ENCODE measurements around the gene SPTBN4. TPM values are rescaled to one million over a fixed set of nuclear protein-coding genes. Genes with fewer than 3 reads are reported as not detected.

SPTBN4 gene
- total RNA-seq, 1 experiment from 2014 or later = 0.48 TPM

- Histone ChIP-seq H3K4me3 (no peak overlapping the region), H3K27ac (no peak overlapping the region)
- CTCF ChIA-PET = interaction anchor here (0.6 to 1.1 kb wide), 3 partner anchors 9 to 110 kb away, joined by 3 to 4 read pairs (median 4); no protein-coding TSS in a partner anchor
Observed at GRCh38 chr19:40524133-40524549, 57.3 kb downstream of the SPTBN4 start.

GRCh38 chr19:40524655-40525054 is 57.9 kb downstream of the SPTBN4 start:
- H2AFZ ChIP-seq = no peak overlapping the region
- no peaks in the 10 kb centered on the region for H3K36me3 ChIP-seq (ENCODE audit: low read depth)
- no peak overlapping the region for H3K27ac ChIP-seq
- H3K4me2 ChIP-seq = no peak overlapping the region
- no peaks in the 10 kb centered on the region for H3K4me1 ChIP-seq (replicated peaks; ENCODE audit: insufficient read depth)
- H3K9me2 ChIP-seq (ENCODE audit: insufficient read depth) = no peaks in the 10 kb centered on the region
- 0 out of 2 replicates have a peak, but pooled peaks cover 5% of the 10 kb centered on the region for H3F3A ChIP-seq (ENCODE audit: insufficient read depth, low read depth)
- no peaks in the 10 kb centered on the region for H3K27me3 ChIP-seq (ENCODE audit: insufficient read depth, low read depth)
- no peaks in the 10 kb centered on the region for H4K20me1 ChIP-seq (ENCODE audit: insufficient read depth)
- no peak for DNase-seq
- ChIA-PET CTCF (interaction anchor here (0.6 to 0.9 kb wide), 2 partner anchors 9 to 109 kb away, joined by 3 to 4 read pairs; no protein-coding TSS in a partner anchor), POLR2A (ENCODE audit: unreplicated experiment) (interaction anchor here (0.5 to 0.6 kb wide), 2 partner anchors 60 to 92 kb away, joined by 4 to 6 read pairs; no protein-coding TSS in a partner anchor)
- no peak for TF ChIP-seq EZH2 (IDR thresholded peaks at IDR 0.05; ENCODE audit: low read depth)
- TF ChIP-seq, protein P1, sequence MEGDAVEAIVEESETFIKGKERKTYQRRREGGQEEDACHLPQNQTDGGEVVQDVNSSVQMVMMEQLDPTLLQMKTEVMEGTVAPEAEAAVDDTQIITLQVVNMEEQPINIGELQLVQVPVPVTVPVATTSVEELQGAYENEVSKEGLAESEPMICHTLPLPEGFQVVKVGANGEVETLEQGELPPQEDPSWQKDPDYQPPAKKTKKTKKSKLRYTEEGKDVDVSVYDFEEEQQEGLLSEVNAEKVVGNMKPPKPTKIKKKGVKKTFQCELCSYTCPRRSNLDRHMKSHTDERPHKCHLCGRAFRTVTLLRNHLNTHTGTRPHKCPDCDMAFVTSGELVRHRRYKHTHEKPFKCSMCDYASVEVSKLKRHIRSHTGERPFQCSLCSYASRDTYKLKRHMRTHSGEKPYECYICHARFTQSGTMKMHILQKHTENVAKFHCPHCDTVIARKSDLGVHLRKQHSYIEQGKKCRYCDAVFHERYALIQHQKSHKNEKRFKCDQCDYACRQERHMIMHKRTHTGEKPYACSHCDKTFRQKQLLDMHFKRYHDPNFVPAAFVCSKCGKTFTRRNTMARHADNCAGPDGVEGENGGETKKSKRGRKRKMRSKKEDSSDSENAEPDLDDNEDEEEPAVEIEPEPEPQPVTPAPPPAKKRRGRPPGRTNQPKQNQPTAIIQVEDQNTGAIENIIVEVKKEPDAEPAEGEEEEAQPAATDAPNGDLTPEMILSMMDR (conservative IDR thresholded peaks at IDR 0.05) = no peak
- no TSS peak for BruUV-seq (replicated peaks)
- intact Hi-C loops (cut with micrococcal nuclease; ENCODE audit: unreplicated experiment) = loop anchor here (5.0 to 10.0 kb wide), 4 partner anchors 62 to 380 kb away; partner anchors contain the start of genes HIPK4 and SERTAD1
- no peak overlapping the region for H3K4me3 ChIP-seq
- H3K9me3 ChIP-seq (ENCODE audit: insufficient read depth, low read depth) = no peaks in the 10 kb centered on the region
- H3K79me2 ChIP-seq (ENCODE audit: low read depth) = no peaks in the 10 kb centered on the region

More at GRCh38 chr19:40524133-40524549, 57.3 kb downstream of the SPTBN4 start:
- H3F3A ChIP-seq (ENCODE audit: insufficient read depth, low read depth) = 0 out of 2 replicates have a peak, but pooled peaks cover 5% of the 10 kb centered on the region
- H3K27me3 ChIP-seq (ENCODE audit: insufficient read depth, low read depth) = peaks cover 2% of the 10 kb centered on the region; the same call in 1 of the 2 replicates
- POLR2A ChIA-PET (ENCODE audit: unreplicated experiment) = interaction anchor here (0.5 to 0.7 kb wide), 4 partner anchors 61 to 219 kb away, joined by 4 to 6 read pairs (median 6); no protein-coding TSS in a partner anchor
- TF ChIP-seq, protein P1 (conservative IDR thresholded peaks at IDR 0.05) = no peak
- no peak for TF ChIP-seq EZH2 (IDR thresholded peaks at IDR 0.05; ENCODE audit: low read depth)
- DNase-seq = no peak
- intact Hi-C loops (cut with micrococcal nuclease; ENCODE audit: unreplicated experiment) = loop anchor here (5.0 to 10.0 kb wide), 4 partner anchors 62 to 379 kb away; partner anchors contain the start of genes HIPK4 and SERTAD1
- no peaks in the 10 kb centered on the region for H3K9me3 ChIP-seq (ENCODE audit: insufficient read depth, low read depth)
- no peaks in the 10 kb centered on the region for H3K9me2 ChIP-seq (ENCODE audit: insufficient read depth)
- no peak overlapping the region for H3K4me2 ChIP-seq
- no peak overlapping the region for H2AFZ ChIP-seq
- H3K4me1 ChIP-seq (replicated peaks; ENCODE audit: insufficient read depth) = no peaks in the 10 kb centered on the region
- H3K36me3 ChIP-seq (ENCODE audit: low read depth) = no peaks in the 10 kb centered on the region
- no peaks in the 10 kb centered on the region for H4K20me1 ChIP-seq (ENCODE audit: insufficient read depth)
- H3K79me2 ChIP-seq (ENCODE audit: low read depth) = no peaks in the 10 kb centered on the region
- no TSS peak for BruUV-seq (replicated peaks)

DNA sequence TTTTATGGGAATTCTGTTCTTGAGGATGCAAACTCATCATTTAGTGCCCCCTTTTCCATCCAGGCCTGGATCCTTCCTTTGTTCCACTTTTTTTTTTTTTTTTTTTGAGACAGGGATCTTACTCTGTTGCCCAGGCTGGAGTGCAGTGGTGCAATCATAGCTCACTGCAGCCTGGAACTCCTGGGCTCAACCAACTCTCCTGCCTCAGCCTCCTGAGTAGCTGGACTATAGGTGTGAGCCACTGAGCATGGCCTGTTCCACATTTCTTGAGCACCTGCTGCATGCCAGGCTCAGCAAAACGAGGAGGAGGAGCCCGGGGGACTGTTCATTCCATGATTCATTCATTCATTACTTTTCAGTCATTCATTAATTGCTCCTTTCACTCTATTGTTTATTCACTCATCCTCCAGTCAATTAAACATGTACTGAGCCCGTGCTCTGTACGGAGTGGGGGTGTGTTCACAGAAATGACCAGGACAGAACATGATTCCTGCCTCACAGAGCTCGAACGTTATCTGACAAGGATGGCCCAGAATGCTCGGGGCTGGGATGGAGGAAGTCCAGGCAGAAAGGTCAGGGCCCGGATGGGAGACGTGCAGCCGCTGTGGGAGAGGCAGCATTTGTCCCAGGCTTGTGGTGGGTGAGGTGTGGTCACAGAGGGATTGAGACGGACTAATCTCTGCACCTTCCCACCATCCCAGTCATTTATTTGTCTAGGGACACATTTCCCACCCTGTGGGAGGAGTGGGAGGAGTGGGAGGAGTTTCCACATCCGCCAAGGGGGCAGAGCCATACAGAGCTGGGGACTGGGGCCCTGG is 58.6 kb downstream of the SPTBN4 start:
- Histone ChIP-seq H3K9me3 (ENCODE audit: insufficient read depth, low read depth) (no peaks in the 10 kb centered on the region), H3K4me1 (replicated peaks; ENCODE audit: insufficient read depth) (no peaks in the 10 kb centered on the region), H2AFZ (no peak overlapping the region), H3K79me2 (ENCODE audit: low read depth) (no peaks in the 10 kb centered on the region), H3K4me2 (no peak overlapping the region), H3F3A (ENCODE audit: insufficient read depth, low read depth) (0 out of 2 replicates have a peak, but pooled peaks cover 5% of the 10 kb centered on the region), H3K27me3 (ENCODE audit: insufficient read depth, low read depth) (no peaks in the 10 kb centered on the region), H4K20me1 (ENCODE audit: insufficient read depth) (no peaks in the 10 kb centered on the region), H3K27ac (no peak overlapping the region), H3K4me3 (no peak overlapping the region), H3K36me3 (ENCODE audit: low read depth) (no peaks in the 10 kb centered on the region), H3K9me2 (ENCODE audit: insufficient read depth) (no peaks in the 10 kb centered on the region)
- DNase-seq = no peak
- ChIA-PET CTCF (interaction anchor here (0.5 kb wide), 1 partner anchor 924 kb away, joined by 5 read pairs; no protein-coding TSS in a partner anchor), POLR2A (ENCODE audit: unreplicated experiment) (no interaction called here)
- no TSS peak for BruUV-seq (replicated peaks)
- intact Hi-C loops (cut with micrococcal nuclease; ENCODE audit: unreplicated experiment) = loop anchor here (10.0 kb wide), 3 partner anchors 101 to 381 kb away; partner anchors contain the start of genes HIPK4 and SERTAD1
- TF ChIP-seq EZH2 (IDR thresholded peaks at IDR 0.05; ENCODE audit: low read depth) = no peak

All from PC-9 (cell line).